CD1c-positive myeloid dendritic cell (primary cell): ENCODE data around the gene RAB17.

ENCODE experiments used
- DNase-seq: peaks from one replicate; pipeline ENCODE4 v3.0.0-alpha.2; 2016; ENCODE audit errors: extremely low spot score

The RAB17 gene, protein sequence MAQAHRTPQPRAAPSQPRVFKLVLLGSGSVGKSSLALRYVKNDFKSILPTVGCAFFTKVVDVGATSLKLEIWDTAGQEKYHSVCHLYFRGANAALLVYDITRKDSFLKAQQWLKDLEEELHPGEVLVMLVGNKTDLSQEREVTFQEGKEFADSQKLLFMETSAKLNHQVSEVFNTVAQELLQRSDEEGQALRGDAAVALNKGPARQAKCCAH

GRCh38 chr2:237590272-237591140 is at the start of gene RAB17:
RAB17 (minus strand) TSS chr2:237590734; CDS start chr2:237586154, 4,580 bp downstream.
- no peak for DNase-seq

DNA sequence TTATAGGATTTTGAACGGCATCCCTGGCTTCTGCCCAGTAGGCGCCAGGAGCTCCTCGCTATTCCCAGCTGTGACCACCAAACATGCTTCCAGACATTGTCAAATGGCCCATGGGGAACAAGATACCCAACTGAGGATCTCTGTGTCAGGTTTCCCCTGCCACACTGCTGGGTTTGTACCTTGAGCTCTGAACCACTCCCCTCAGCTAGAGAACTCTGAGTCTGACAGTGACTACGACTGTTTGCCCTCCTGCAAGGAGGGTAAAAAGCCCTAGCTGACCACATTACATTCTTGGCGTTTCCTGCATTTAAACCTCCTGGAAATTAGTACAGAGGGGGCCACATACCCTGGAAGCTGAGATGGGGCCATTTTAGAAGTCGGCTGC is 49.3 kb upstream of the RAB17 start:
- DNase-seq = no peak

- DNase-seq = no peak
These were observed 48.7 kb upstream of the RAB17 start for GRCh38 chr2:237639052-237639835.

DNA sequence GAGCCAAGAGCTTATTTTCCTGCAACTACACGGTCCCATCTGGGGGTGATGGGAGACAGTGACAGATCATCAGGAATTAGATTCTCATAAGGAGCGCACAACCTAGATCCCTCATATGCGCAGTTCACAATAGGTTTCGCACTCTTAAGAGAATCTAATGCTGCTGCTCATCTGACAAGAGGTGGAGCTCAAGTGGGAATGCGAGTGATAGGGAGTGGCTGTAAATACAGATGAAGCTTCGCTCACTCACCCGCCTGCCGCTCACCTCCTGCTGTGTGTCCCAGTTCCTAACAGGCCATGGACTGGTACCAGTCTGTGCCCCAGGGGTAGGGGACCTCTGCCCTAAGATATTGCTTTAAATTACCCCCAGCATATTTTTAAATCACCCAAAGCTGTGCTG is 47.6 kb upstream of the RAB17 start:
- no peak for DNase-seq

- no peak for DNase-seq
These were observed 47.0 kb upstream of the RAB17 start for GRCh38 chr2:237637429-237638135.

DNA sequence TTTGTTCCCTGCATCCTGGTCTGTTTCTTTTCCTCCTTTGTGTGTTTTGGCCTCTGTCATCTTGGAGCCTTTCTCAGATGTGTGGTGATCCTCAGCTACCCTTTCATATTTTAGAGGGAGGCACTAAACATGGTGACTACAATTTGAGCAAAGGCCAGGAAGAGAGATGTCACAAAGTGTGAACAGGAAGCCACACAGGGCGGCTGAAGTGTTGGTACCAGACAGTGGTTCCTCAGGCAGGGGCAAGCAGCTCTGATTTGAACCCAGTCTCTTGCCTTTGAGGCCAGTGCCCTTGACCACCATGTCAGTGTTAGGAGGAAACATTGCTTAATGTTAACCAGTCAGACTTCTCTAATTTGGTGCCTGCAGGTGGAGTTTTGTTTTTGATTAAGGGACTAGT is 46.0 kb upstream of the RAB17 start:
- no peak for DNase-seq

DNA sequence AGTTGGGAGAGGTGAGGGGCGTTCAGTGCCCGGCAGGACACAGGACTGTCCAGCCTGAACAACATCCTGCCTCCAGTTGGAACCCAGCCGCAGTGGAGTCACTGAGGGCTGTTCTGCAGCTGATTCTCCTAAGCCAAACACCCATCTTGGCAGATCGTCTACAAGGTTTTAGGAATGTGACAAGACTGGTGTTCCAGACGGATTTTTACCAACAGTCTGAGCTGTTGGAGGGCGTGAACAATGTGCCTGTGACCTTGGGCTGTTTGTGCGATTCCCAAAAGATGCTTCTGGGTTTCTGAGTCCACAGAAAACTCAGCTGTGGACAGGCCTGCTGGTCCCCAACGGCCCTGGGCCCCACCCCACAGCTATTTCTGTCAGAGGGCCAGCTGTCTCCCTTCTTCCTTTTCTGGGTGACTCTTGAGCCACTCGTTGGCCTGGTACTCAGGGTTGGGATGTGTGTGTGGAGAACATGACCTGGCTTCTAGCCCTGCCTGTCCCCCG is 42.6 kb upstream of the RAB17 start:
- DNase-seq = no peak

DNA sequence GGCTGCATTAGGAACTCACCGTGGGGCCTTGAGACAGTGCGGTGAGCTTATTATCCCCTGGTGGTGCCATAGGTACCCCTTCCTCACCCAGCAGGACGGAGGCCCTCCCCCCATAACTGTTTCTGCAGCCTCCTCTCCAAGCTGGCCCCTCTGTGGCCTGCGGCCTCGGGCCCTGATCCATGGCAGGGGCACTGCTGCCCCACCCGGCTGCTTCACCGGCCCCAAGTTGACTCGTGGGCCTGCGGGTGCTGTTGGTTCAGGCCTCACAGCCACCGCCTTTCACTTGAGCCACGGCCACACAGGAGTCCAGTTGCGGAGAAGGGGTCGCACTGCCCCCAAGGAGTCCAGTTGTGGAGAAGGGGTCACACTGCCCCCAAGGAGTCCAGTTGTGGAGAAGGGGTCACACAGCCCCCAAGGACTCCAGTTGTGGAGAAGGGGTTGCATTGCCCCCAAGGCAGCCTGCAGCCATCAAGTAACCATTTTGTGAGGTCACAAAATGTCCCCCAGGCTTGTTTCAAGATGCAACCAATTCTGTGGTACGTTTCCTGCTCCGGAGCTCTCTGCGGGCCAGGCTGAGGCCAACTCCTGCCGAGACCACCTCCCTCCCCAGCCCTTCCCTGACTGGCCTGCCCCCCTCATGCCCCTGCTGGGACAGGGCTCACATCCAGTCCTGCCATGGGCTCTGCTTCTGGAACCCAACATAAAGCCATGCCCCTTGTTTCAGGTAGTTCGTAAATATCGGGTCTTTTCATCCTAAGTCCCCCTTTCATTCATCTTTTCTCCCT is 41.5 kb upstream of the RAB17 start:
- no peak for DNase-seq

DNA sequence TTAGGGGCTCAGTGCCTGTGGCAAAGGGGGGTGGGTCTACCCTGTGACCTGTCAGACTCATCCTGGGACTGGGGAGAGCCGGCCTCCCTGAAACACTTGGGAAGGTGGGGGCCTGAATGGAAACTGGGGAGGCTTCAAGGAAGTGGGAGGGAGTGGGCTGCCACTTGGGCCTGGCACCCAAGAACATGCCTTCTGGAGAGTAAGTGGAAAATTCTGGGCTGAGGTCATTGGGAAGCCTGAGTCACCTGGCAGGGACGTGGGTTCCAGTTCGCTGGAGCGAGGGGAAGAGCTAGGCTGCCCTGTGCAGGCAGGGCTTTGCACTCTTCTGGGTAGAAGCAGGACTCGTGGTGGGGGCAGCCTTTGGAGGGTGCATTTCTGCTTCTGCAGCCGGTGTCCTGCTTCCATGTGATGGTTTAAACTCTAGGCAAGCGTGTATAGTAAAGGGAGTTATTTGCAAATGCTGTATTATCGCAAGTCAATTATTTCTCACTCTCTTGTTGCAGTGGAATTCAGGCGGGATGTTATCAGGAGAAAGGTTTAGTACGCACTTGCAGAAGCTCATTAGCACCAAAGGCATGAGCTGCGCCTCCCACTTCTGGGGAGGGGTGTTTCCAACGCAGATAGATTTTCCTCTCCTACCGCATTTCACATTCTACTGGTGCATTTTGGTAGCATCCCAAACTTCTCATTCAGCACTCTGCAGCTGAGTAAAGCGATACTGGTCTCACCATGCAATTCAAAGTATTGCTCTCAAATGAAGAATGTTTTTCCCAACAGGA is 40.7 kb upstream of the RAB17 start:
- no peak for DNase-seq

DNA sequence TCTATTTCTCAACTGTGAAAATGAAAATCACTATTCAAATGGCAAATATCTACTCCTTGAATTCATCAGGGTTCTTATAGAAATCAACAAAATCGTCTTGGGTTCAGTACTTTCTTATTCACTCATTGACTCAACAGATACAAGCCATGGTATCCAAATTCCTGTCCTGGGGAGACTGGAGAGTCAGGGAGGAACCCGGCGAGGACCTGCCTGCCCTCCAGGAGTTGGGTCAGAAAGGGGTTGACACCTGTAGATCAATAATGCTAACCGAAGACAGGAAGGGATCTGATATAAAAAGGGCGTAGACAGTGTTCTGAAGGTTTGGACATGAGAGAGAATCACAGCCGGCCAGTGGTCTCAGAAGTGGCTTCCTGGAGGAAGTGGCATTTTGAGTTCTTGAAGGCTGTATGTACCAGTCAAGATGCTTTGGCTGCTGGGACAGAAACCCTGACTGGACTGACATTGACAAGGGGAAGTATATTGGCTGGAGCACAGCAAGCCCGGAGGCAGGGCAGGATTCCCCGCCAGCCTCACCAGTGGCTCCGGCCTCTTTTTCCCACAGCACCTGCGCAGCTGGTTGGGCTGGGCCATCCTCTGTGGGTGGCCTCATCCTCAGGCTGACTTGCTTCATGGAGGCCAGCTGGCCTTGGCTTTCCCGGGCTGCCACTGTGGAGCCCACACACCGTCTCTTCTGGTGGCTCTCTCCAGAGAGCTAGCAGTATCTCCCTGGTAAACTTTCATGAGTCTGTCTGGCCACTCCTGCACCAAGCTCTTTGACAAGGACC is 39.9 kb upstream of the RAB17 start:
- DNase-seq = no peak

DNA sequence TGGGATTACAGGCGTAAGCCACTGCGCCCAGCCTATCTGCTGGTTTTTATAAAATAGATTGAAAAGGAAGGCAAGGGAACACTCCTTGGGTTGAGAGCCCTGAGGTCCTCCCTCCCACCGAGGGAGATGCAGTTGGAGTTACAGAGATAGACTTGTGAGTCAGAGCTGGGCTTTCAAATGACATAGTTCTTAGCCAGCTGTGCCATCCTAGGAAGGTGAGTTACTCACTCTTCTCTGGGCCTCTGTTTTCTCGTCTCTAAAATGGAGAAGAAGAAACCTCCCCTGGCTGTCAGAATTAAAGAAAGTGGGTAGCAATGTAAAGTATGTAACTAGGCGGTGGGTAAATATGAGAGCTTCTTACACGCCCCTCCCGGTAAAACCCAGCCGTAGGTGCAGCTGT is 39.2 kb upstream of the RAB17 start:
- DNase-seq = no peak

GRCh38 chr2:237629188-237629534 is 38.6 kb upstream of the RAB17 start:
- no peak for DNase-seq

DNA sequence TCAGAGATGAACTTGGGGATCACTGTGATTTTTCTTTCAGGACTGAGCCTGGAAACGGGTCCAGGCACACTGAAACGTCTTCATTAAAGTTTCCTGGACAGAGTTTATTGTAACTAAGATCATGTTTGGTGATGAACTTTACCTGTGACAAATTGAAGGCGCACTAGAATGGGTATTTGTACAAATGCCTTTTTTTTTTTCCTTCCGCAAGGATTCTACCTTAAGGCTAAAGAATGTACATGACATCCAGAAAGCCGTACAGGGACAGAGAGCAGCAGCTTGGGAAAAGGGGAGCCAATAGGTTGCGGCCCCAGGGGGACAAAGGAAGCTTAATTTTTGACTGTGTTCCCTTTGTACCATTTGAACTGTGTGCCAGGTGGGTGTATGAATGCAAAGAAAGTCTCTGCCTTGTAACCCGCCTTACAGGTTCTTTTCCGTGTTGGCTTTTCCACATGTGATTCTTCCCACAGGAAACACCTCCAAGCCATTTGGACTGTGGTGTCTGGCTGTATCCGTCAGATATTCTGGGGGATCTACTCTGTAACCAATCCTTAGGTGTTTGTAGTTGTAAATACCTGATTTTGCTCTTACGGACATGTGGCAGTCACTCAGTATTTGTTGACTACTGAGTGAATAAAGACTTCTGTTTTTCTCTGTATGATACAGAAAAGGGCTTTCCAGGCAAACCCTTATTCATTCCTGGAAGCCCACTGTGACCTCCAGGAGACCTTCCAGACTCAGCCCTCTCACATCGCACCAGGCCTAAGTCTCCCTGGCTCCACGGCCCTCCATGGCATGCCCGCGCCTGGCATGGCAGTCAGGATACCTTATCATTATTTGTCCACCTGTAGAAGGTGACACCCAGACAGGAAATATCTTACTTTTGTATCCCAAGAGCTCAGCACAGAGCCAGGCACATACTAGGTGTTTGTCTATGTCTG is 38.0 kb upstream of the RAB17 start:
- no peak for DNase-seq

GRCh38 chr2:237627441-237628246 is 37.1 kb upstream of the RAB17 start, which contains the start of gene LRRFIP1:
LRRFIP1 (plus strand) TSS chr2:237627587; CDS start chr2:237627645, 58 bp downstream.
- DNase-seq = peak; percentile 47

DNA sequence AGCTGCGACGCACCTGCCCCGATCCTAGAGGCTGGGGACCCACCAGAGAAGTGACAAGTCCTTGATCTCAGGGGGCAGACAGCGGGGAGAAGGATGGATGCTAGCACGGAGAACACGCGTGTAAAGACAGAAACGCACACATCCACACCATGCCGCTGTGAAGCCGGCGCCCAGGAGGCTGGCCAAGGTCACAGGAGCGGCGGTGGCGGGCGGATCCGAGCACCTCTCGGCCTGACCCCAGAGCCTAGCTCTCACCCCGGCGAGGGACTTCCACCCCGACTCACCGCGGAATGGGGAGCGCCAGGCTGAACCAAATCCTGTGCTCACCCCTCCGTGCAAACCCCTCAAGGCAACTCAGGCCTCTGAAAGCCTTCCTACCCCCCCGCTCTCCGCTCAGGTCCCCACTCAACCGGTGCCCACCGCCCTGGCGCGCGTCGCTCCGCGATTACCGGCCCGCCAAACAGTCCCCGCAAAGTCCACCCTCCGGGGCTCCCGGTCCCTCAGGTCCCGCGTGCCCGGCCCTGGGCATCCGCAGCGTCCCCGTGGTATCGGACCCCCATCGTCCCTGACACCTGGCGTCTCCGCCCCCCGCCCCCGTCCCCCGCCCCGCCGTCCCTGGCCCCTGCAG is 36.4 kb upstream of the RAB17 start:
- no peak for DNase-seq

DNA sequence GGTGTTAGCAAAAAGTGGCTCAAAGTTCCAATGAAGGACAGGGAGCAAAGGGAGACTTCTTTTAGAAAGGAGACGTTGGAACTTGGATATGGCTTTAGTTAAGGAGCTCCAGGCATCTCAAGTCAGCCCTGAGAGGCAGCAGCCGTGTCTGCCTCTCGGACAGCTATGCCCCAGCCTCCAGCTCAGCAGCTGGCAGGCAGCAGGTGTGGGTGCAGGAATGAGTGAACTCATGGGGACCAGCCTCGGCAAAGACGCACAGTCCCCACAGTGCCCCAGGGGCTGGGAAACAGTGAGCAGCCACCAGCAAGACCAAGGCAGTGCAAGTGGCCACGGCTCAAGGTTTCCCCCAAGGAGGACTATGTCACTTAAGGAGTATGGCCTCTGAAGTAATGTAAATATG is 35.2 kb upstream of the RAB17 start:
- no peak for DNase-seq

DNA sequence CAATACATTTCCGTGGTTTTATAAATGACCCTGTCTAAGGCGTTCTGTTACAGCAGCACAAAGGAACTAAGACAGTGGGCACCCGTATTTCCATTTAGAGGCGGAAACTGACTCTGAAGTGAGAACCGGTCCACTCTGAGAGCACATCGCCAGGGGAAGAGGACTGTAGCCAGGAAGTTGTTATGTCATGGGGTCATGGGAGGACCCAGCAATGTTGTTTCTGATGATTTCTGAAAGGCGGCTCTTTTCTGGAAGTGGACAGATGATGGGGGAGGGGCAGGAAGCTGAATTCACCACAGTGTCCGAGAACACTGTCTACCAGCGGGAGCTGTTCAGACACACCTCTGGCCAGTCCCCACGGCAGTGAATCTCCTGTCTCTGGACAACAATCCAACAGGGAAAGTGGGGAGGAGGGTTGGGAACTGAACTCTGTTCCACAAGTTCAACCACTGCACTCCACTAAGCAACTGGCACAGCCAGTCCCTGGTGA is 34.7 kb upstream of the RAB17 start:
- peak; percentile 54 for DNase-seq
